B cell (primary cell): ENCODE measurements around the gene PHACTR3. TPM values are rescaled to one million over a fixed set of nuclear protein-coding genes. Genes with fewer than 3 reads are reported as not detected.

Experiments
- ATAC-seq: fragments of 200-7000 bp; cut with Tn5 transposase; one replicate; pipeline ENCODE4 v1.10.0; 2021; ENCODE audit warnings: low read depth, mild to moderate bottlenecking, moderate number of reproducible peaks, moderate library complexity
- CTCF ChIA-PET: fragments of 350-600 bp; sonication (Branson Sonifier 250); formaldehyde crosslinking; loops from one replicate; lab custom pipeline; 2021; ENCODE audit warnings: antibody characterized with exemption, inconsistent platforms; lab: Charles Lee
- POLR2A ChIA-PET: fragments of 350-600 bp; sonication (Branson Sonifier 250); formaldehyde crosslinking; loops from one replicate; lab custom pipeline; 2021; ENCODE audit warnings: antibody characterized with exemption; lab: Charles Lee
- DNase-seq: peaks from one replicate; pipeline ENCODE4 v3.0.0; 2013
- H2AFZ ChIP-seq: 2 replicates; pipeline ENCODE4 v1.6.1; 2012; ENCODE audit warnings: mild to moderate bottlenecking, low read depth, low read length; ENCODE audit not compliant: insufficient read depth, poor library complexity, severe bottlenecking
- H3K27ac ChIP-seq, 2 donors: 1 replicate in 1 of 2; 2 replicates in 1 of 2; pipeline ENCODE4 v1.5.1; 2012 to 2013; ENCODE audit warnings: low read length in 2 of 2, mild to moderate bottlenecking in 2 of 2, moderate library complexity in 1 of 2
- H3K27me3 ChIP-seq, 4 experiments: fragments of 200-600 bp in 1 of 4; sonication (generic) in 1 of 4; replicated peaks in 1 of 4; 1 replicate in 2 of 4; 2 replicates in 2 of 4; pipeline versions ENCODE4 v1.6.1 to v1.7.0; 2013 to 2016; ENCODE audit warnings: low read length in 3 of 4, mild to moderate bottlenecking in 2 of 4, mixed read lengths in 1 of 4, moderate library complexity in 1 of 4; ENCODE audit not compliant: insufficient read depth in 4 of 4, control insufficient read depth in 3 of 4; ENCODE audit errors: control extremely low read depth in 1 of 4
- H3K36me3 ChIP-seq, 2 experiments: replicated peaks in 1 of 2; 1 replicate in 1 of 2; 2 replicates in 1 of 2; pipeline versions ENCODE4 v1.6.1 to v1.7.1; 2013; ENCODE audit warnings: low read length in 1 of 2; ENCODE audit not compliant: insufficient read depth in 2 of 2, control insufficient read depth in 1 of 2; ENCODE audit errors: control extremely low read depth in 1 of 2, extremely low read depth in 1 of 2
- H3K4me1 ChIP-seq, 2 donors: fragments of 200-600 bp in 1 of 2; sonication (generic) in 1 of 2; 1 replicate in 1 of 2; 2 replicates in 1 of 2; pipeline versions ENCODE4 v1.5.1 to v1.6.1; 2013 to 2017; ENCODE audit warnings: low read length in 2 of 2; ENCODE audit not compliant: control insufficient read depth in 2 of 2, insufficient read depth in 2 of 2
- H3K4me2 ChIP-seq: replicated peaks from 2 replicates; pipeline ENCODE3; 2012; ENCODE audit warnings: mild to moderate bottlenecking, low read depth, low read length; ENCODE audit not compliant: poor library complexity, severe bottlenecking
- H3K4me3 ChIP-seq, 5 experiments: fragments of 200-600 bp in 1 of 5; sonication (generic) in 1 of 5; 1 replicate in 3 of 5; 2 replicates in 2 of 5; pipeline versions ENCODE4 v1.5.1 to v1.7.0; 2011 to 2016; ENCODE audit warnings: low read length in 4 of 5, mild to moderate bottlenecking in 4 of 5, low read depth in 2 of 5, control low read depth in 1 of 5, moderate library complexity in 1 of 5; ENCODE audit not compliant: insufficient read depth in 1 of 5; ENCODE audit errors: control extremely low read depth in 1 of 5, extremely low read depth in 1 of 5
- H3K79me2 ChIP-seq: fragments of 200-600 bp; sonication (generic); one replicate; pipeline ENCODE4 v1.6.0; 2016; ENCODE audit warnings: low read length; ENCODE audit not compliant: control insufficient read depth, insufficient read depth
- H3K9ac ChIP-seq: fragments of 200-600 bp; sonication (generic); 2 replicates; pipeline ENCODE4 v1.6.1; 2017; ENCODE audit warnings: mild to moderate bottlenecking, low read length, moderate library complexity
- H3K9me3 ChIP-seq, 3 donors: one replicate each; pipeline versions ENCODE4 v1.6.1 to v1.7.1; 2013; ENCODE audit warnings: low read length in 2 of 3; ENCODE audit not compliant: control insufficient read depth in 2 of 3, insufficient read depth in 1 of 3; ENCODE audit errors: control extremely low read depth in 1 of 3
- H4K20me1 ChIP-seq: 2 replicates; pipeline ENCODE4 v1.6.0; 2012; ENCODE audit warnings: mild to moderate bottlenecking, low read length; ENCODE audit not compliant: insufficient read depth, control insufficient read depth, poor library complexity, severe bottlenecking
- H3K27ac Mint-ChIP-seq: one replicate; pipeline ENCODE4 v1.8.0; 2021; ENCODE audit warnings: mixed read lengths
- H3K27me3 Mint-ChIP-seq: one replicate; pipeline ENCODE4 v1.8.0; 2021; ENCODE audit warnings: mixed read lengths
- H3K4me1 Mint-ChIP-seq: one replicate; pipeline ENCODE4 v1.8.0; 2021; ENCODE audit warnings: mixed read lengths
- H3K4me3 Mint-ChIP-seq: one replicate; pipeline ENCODE4 v1.8.0; 2021; ENCODE audit warnings: mixed read lengths
- H3K9me3 Mint-ChIP-seq: one replicate; pipeline ENCODE4 v1.8.0; 2022; ENCODE audit warnings: mixed read lengths; ENCODE audit not compliant: insufficient read depth
- EZH2 ChIP-seq: IDR thresholded peaks from 2 replicates; pipeline ENCODE4 v1.6.1; 2012; ENCODE audit warnings: borderline replicate concordance, low read depth, mild to moderate bottlenecking, moderate library complexity, low read length; ENCODE audit not compliant: insufficient read depth, poor library complexity, severe bottlenecking
- WGBS: methylation state at CpG from one replicate; pipeline ENCODE4 v1.1.5; 2013; ENCODE audit warnings: missing lambda C conversion rate; ENCODE audit not compliant: insufficient coverage; 5-methylcytosine and 5-hydroxymethylcytosine counted together
- intact Hi-C: fragments of 100-400 bp; cut with micrococcal nuclease; formaldehyde crosslinking; loops from one replicate; pipeline ENCODE4 v1.10.0; 2022
- polyA plus RNA-seq: library from polyadenylated mRNA; depleted of rRNA; stranded (reverse); fragments of >200 nt; gene quantifications from 2 replicates; pipeline ENCODE4 v1.2.3, GENCODE V29; 2012
- total RNA-seq, 2 donors: library from RNA; stranded (reverse); fragments of 120-200 nt in 1 of 2; gene quantifications; 1 replicate in 1 of 2; 2 replicates in 1 of 2; pipeline versions ENCODE4 v1.2.3 to v1.2.4, GENCODE V29; 2013 to 2022
- TF ChIP-seq, protein P1 (sequence below): fragments of 200-600 bp; IDR thresholded peaks from one replicate; pipeline ENCODE4 v1.8.0; 2022; ENCODE audit warnings: antibody characterized with exemption, mild to moderate bottlenecking

Gene PHACTR3
- total and polyA plus RNA-seq, 2 donors (not counting 1 experiment from before 2014, with no cell fraction given): not detected

DNA sequence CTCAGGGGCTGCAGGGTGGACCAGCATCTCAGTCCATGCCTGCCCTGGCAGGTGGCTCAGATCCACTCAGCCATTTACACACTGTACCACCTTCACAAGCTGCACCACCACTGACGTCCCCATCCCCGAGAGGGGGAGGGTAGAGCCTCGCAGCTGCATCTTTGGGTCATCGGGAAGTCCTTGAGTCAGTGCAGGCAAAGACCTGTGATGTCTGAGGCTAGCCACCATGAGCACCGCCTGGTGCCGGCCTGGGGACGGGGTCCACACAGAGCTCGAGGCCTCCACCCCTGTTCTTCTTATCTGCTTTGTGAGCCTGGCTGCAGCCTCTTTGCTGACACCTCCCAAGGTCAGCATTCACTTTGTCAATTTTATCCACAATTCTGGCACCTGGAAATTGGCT is 141.4 kb downstream of the PHACTR3 start:
- WGBS: 76% methylated on average over 7 of the region's 8 CpGs
- Histone ChIP-seq H4K20me1 (no peaks in the 10 kb centered on the region), H3K9ac (no peak overlapping the region), H2AFZ (no peak overlapping the region), H3K4me3 (no peak overlapping the region), H3K36me3 (no peaks in the 10 kb centered on the region), H3K4me1 (no peaks in the 10 kb centered on the region), H3K4me2 (no peak overlapping the region), H3K79me2 (no peaks in the 10 kb centered on the region), H3K27ac (no peak overlapping the region), H3K27me3 (no peaks in the 10 kb centered on the region), H3K9me3 (peaks cover 0 to 1% (median 0%) of the 10 kb centered on the region in 3 donors)
- Mint-ChIP-seq H3K4me1 (no peaks in the 10 kb centered on the region), H3K27ac (no peak overlapping the region), H3K4me3 (no peak overlapping the region), H3K9me3 (no peaks in the 10 kb centered on the region), H3K27me3 (peaks cover 6% of the 10 kb centered on the region)
- CTCF ChIA-PET: no interaction called here
- no peak for DNase-seq
- no peak for ATAC-seq
- intact Hi-C loops: no loop called here
- TF ChIP-seq, protein P1, sequence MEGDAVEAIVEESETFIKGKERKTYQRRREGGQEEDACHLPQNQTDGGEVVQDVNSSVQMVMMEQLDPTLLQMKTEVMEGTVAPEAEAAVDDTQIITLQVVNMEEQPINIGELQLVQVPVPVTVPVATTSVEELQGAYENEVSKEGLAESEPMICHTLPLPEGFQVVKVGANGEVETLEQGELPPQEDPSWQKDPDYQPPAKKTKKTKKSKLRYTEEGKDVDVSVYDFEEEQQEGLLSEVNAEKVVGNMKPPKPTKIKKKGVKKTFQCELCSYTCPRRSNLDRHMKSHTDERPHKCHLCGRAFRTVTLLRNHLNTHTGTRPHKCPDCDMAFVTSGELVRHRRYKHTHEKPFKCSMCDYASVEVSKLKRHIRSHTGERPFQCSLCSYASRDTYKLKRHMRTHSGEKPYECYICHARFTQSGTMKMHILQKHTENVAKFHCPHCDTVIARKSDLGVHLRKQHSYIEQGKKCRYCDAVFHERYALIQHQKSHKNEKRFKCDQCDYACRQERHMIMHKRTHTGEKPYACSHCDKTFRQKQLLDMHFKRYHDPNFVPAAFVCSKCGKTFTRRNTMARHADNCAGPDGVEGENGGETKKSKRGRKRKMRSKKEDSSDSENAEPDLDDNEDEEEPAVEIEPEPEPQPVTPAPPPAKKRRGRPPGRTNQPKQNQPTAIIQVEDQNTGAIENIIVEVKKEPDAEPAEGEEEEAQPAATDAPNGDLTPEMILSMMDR: no peak
- no peak for TF ChIP-seq EZH2
- POLR2A ChIA-PET: no interaction called here

DNA sequence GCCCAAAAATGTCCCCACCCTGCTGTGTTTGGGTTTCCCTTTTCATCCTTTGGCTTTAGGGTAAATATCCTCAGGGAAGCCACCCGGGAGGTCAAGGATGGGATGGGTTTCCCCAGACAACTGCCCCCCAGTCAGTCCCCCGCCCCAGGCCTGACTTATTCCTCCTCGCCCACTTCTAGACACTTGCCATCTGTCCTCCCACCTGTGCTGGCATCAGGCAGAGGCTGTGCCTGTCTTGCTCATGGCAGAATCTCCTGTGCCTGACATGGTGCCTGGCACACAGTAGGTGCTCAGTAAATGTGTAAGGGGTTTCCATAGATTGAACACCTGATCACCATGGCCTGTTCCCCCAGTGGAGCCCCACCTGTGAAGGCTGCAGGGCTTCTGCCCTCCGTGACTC is 141.8 kb downstream of the PHACTR3 start:
- DNase-seq: no peak
- no peak overlapping the region for H3K27ac Mint-ChIP-seq
- TF ChIP-seq EZH2: no peak
- TF ChIP-seq, protein P1: no peak
- Histone ChIP-seq H3K79me2 (no peaks in the 10 kb centered on the region), H3K27ac (no peak overlapping the region), H3K9ac (no peak overlapping the region), H3K9me3 (no peaks in the 10 kb centered on the region), H3K36me3 (no peaks in the 10 kb centered on the region), H3K4me3 (no peak overlapping the region), H3K4me1 (no peaks in the 10 kb centered on the region), H3K4me2 (no peak overlapping the region), H3K27me3 (no peaks in the 10 kb centered on the region), H4K20me1 (no peaks in the 10 kb centered on the region), H2AFZ (no peak overlapping the region)
- H3K4me1 Mint-ChIP-seq: no peaks in the 10 kb centered on the region
- no peaks in the 10 kb centered on the region for H3K9me3 Mint-ChIP-seq
- WGBS: no CpG with 5 or more reads among the region's 4 CpGs
- no peak overlapping the region for H3K4me3 Mint-ChIP-seq
- ChIA-PET CTCF (no interaction called here), POLR2A (no interaction called here)
- peaks cover 6% of the 10 kb centered on the region for H3K27me3 Mint-ChIP-seq
- intact Hi-C loops: no loop called here
- ATAC-seq: no peak
